ENCODE measurements around the gene ACP3. TPM values are rescaled to one million over a fixed set of nuclear protein-coding genes. Genes with fewer than 3 reads are reported as not detected.

ACP3 gene
- total and polyA plus RNA-seq, 2 donors (not counting 1 experiment from before 2014, with no cell fraction given): 3.5 to 25.3 TPM

- H3K36me3 ChIP-seq (ENCODE audit: control insufficient read depth, insufficient read depth, low read length): no peaks in the 10 kb centered on the region
- TF ChIP-seq CTCF (conservative IDR thresholded peaks at IDR 0.05 in 1 of 2, IDR thresholded peaks at IDR 0.05 in 1 of 2; ENCODE audit: low read depth in 1 of 2, low read length in 2 of 2) (no peak), EZH2 (IDR thresholded peaks at IDR 0.05; ENCODE audit: low read length, missing control alignments) (no peak)
- H3K79me2 ChIP-seq (ENCODE audit: control insufficient read depth, insufficient read depth, low read length): no peaks in the 10 kb centered on the region
- H2AFZ ChIP-seq (ENCODE audit: low read length): no peak overlapping the region
- no peaks in the 10 kb centered on the region for H3K4me1 ChIP-seq (ENCODE audit: control insufficient read depth, extremely low read depth, insufficient read depth, low read length)
- H3K9me3 ChIP-seq (ENCODE audit: control insufficient read depth, insufficient read depth, low read depth, low read length): no peaks in the 10 kb centered on the region
- no peak overlapping the region for H3K9ac ChIP-seq (ENCODE audit: insufficient read depth, low read length)
- no peaks in the 10 kb centered on the region for H3K27me3 ChIP-seq (ENCODE audit: control insufficient read depth, insufficient read depth, low read length)
- no peaks in the 10 kb centered on the region for H4K20me1 ChIP-seq (ENCODE audit: control insufficient read depth, extremely low read depth, insufficient read depth, low read length)
- H3K4me2 ChIP-seq (ENCODE audit: extremely low read depth, insufficient read depth, low read length): no peak overlapping the region
- no peak overlapping the region for H3K4me3 ChIP-seq (replicated peaks in 1 of 4; ENCODE audit: control extremely low read depth in 1 of 4, insufficient read depth in 1 of 4, low read depth in 3 of 4, low read length in 4 of 4)
- H3K27ac ChIP-seq (ENCODE audit: insufficient read depth, low read length): no peak overlapping the region
- DNase-seq (ENCODE audit: low read depth in 2 of 2): no peak
These were observed 61.0 kb downstream of the ACP3 start for GRCh38 chr3:132378048-132378762.

GRCh38 chr3:132378846-132379245 is 61.6 kb downstream of the ACP3 start:
- no peak for DNase-seq (ENCODE audit: low read depth in 2 of 2)

GRCh38 chr3:132380920-132381319 is 63.7 kb downstream of the ACP3 start:
- peak; percentile 3 to 29 for DNase-seq (ENCODE audit: low read depth in 2 of 2)
- Histone ChIP-seq H4K20me1 (ENCODE audit: control insufficient read depth, extremely low read depth, insufficient read depth, low read length) (no peaks in the 10 kb centered on the region), H3K4me1 (ENCODE audit: control insufficient read depth, extremely low read depth, insufficient read depth, low read length) (no peaks in the 10 kb centered on the region), H3K27me3 (ENCODE audit: control insufficient read depth, insufficient read depth, low read length) (no peaks in the 10 kb centered on the region), H3K9me3 (ENCODE audit: control insufficient read depth, insufficient read depth, low read depth, low read length) (no peaks in the 10 kb centered on the region), H2AFZ (ENCODE audit: low read length) (no peak overlapping the region), H3K4me2 (ENCODE audit: extremely low read depth, insufficient read depth, low read length) (no peak overlapping the region), H3K79me2 (ENCODE audit: control insufficient read depth, insufficient read depth, low read length) (no peaks in the 10 kb centered on the region), H3K4me3 (replicated peaks in 1 of 4; ENCODE audit: control extremely low read depth in 1 of 4, insufficient read depth in 1 of 4, low read depth in 3 of 4, low read length in 4 of 4) (no peak overlapping the region), H3K9ac (ENCODE audit: insufficient read depth, low read length) (no peak overlapping the region), H3K27ac (ENCODE audit: insufficient read depth, low read length) (no peak overlapping the region), H3K36me3 (ENCODE audit: control insufficient read depth, insufficient read depth, low read length) (no peaks in the 10 kb centered on the region)
- TF ChIP-seq EZH2 (IDR thresholded peaks at IDR 0.05; ENCODE audit: low read length, missing control alignments) (no peak), CTCF (conservative IDR thresholded peaks at IDR 0.05 in 1 of 2, IDR thresholded peaks at IDR 0.05 in 1 of 2; ENCODE audit: low read depth in 1 of 2, low read length in 2 of 2) (no peak)

More at GRCh38 chr3:132378846-132379245, 61.6 kb downstream of the ACP3 start:
- Histone ChIP-seq H3K27ac (ENCODE audit: insufficient read depth, low read length) (no peak overlapping the region), H3K4me2 (ENCODE audit: extremely low read depth, insufficient read depth, low read length) (no peak overlapping the region), H3K9ac (ENCODE audit: insufficient read depth, low read length) (no peak overlapping the region), H3K4me3 (replicated peaks in 1 of 4; ENCODE audit: control extremely low read depth in 1 of 4, insufficient read depth in 1 of 4, low read depth in 3 of 4, low read length in 4 of 4) (no peak overlapping the region), H3K9me3 (ENCODE audit: control insufficient read depth, insufficient read depth, low read depth, low read length) (no peaks in the 10 kb centered on the region), H2AFZ (ENCODE audit: low read length) (no peak overlapping the region), H3K79me2 (ENCODE audit: control insufficient read depth, insufficient read depth, low read length) (no peaks in the 10 kb centered on the region), H4K20me1 (ENCODE audit: control insufficient read depth, extremely low read depth, insufficient read depth, low read length) (no peaks in the 10 kb centered on the region), H3K36me3 (ENCODE audit: control insufficient read depth, insufficient read depth, low read length) (no peaks in the 10 kb centered on the region), H3K4me1 (ENCODE audit: control insufficient read depth, extremely low read depth, insufficient read depth, low read length) (no peaks in the 10 kb centered on the region), H3K27me3 (ENCODE audit: control insufficient read depth, insufficient read depth, low read length) (no peaks in the 10 kb centered on the region)
- TF ChIP-seq CTCF (conservative IDR thresholded peaks at IDR 0.05 in 1 of 2, IDR thresholded peaks at IDR 0.05 in 1 of 2; ENCODE audit: low read depth in 1 of 2, low read length in 2 of 2): no peak
- TF ChIP-seq EZH2 (IDR thresholded peaks at IDR 0.05; ENCODE audit: low read length, missing control alignments): no peak

All from fibroblast of lung (primary cell).